ENCODE measurements around the gene PRXL2B.

DNA sequence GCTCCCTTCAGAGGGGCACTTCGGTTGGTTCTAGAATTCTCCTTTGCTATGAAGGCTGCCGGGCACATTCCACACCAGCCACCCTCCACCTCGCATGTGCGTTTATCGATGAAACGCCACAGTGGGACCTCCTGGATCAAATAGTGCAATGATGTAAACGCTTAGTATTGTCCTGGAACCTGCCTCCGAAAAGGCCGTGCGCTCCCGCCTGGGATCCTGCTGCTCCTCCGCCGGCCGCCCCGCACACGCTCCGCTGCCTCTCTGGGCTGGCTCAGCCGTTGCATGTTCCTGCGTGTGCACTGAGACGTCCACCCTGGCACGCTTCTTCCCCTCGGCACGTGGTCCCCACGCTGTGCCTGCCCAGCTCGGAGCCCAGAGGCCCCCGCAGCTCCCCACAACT lies 34.4 kb upstream of the PRXL2B start:
- TF ChIP-seq ELF4 (IDR thresholded peaks at IDR 0.05) (no peak), BHLHE40 (IDR thresholded peaks at IDR 0.05; ENCODE audit: borderline replicate concordance) (no peak), FOXK2 (IDR thresholded peaks at IDR 0.05) (no peak), LEF1 (IDR thresholded peaks at IDR 0.05; ENCODE audit: borderline replicate concordance) (no peak), SP1 (IDR thresholded peaks at IDR 0.05) (no peak), L3MBTL2 (conservative IDR thresholded peaks at IDR 0.05) (no peak), PKNOX1 (IDR thresholded peaks at IDR 0.05) (no peak), SUZ12 (IDR thresholded peaks at IDR 0.05) (no peak), HDGF (IDR thresholded peaks at IDR 0.05; ENCODE audit: borderline replicate concordance) (no peak), FOXM1 (IDR thresholded peaks at IDR 0.05; ENCODE audit: borderline replicate concordance) (no peak), FOXA1 (IDR thresholded peaks at IDR 0.05) (no peak), ZNF384 (IDR thresholded peaks at IDR 0.05) (no peak), ARNT (IDR thresholded peaks at IDR 0.05) (no peak)

Data from HEK293T (cell line).